Measurements from ENCODE around the gene BABAM2.

- TF ChIP-seq, protein P1, sequence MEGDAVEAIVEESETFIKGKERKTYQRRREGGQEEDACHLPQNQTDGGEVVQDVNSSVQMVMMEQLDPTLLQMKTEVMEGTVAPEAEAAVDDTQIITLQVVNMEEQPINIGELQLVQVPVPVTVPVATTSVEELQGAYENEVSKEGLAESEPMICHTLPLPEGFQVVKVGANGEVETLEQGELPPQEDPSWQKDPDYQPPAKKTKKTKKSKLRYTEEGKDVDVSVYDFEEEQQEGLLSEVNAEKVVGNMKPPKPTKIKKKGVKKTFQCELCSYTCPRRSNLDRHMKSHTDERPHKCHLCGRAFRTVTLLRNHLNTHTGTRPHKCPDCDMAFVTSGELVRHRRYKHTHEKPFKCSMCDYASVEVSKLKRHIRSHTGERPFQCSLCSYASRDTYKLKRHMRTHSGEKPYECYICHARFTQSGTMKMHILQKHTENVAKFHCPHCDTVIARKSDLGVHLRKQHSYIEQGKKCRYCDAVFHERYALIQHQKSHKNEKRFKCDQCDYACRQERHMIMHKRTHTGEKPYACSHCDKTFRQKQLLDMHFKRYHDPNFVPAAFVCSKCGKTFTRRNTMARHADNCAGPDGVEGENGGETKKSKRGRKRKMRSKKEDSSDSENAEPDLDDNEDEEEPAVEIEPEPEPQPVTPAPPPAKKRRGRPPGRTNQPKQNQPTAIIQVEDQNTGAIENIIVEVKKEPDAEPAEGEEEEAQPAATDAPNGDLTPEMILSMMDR (conservative IDR thresholded peaks at IDR 0.05 in 1 of 2, IDR thresholded peaks at IDR 0.05 in 1 of 2; ENCODE audit: extremely low read depth in 1 of 2, insufficient read depth in 1 of 2, low read depth in 1 of 2, low read length in 2 of 2) = no peak
- no peak for TF ChIP-seq EZH2 (IDR thresholded peaks at IDR 0.05; ENCODE audit: borderline replicate concordance, low read length)
Measured at GRCh38 chr2:28062867-28063266, 172.3 kb downstream of the BABAM2 start.

Measured in mammary epithelial cell (primary cell).